RWPE2 (cell line): Measurements from ENCODE around the gene IL15.

Experiments
- ATAC-seq: fragments of 200-7000 bp; cut with Tn5 transposase; 3 replicates; pipeline ENCODE4 v1.9.1; 2021; ENCODE audit warnings: low read depth
- DNase-seq: peaks from one replicate; pipeline ENCODE4 v3.0.0-alpha.2; 2020; ENCODE audit warnings: low spot score
- H3K27ac ChIP-seq: fragments of 450-650 bp; 2 replicates; pipeline ENCODE4 v1.5.1; 2017; ENCODE audit warnings: mild to moderate bottlenecking; ENCODE audit not compliant: poor library complexity, severe bottlenecking
- H3K27me3 ChIP-seq: fragments of 250-450 bp; sonication (Bioruptor Pico); 2 replicates; pipeline ENCODE4 v1.5.1; 2021; ENCODE audit warnings: mild to moderate bottlenecking, moderate library complexity; ENCODE audit not compliant: insufficient read depth, poor library complexity, severe bottlenecking
- H3K36me3 ChIP-seq: fragments of 250-450 bp; sonication (Bioruptor Pico); 2 replicates; pipeline ENCODE4 v1.5.1; 2020; ENCODE audit warnings: low read depth, mild to moderate bottlenecking, moderate library complexity
- H3K4me1 ChIP-seq: fragments of 250-450 bp; sonication (Bioruptor Pico); 2 replicates; pipeline ENCODE4 v1.5.1; 2021; ENCODE audit warnings: mild to moderate bottlenecking, moderate library complexity; ENCODE audit not compliant: insufficient read depth, poor library complexity, severe bottlenecking
- H3K4me3 ChIP-seq: fragments of 250-450 bp; sonication (Bioruptor Pico); 2 replicates; pipeline ENCODE4 v1.5.1; 2021; ENCODE audit warnings: mild to moderate bottlenecking, moderate library complexity; ENCODE audit not compliant: severe bottlenecking
- H3K9me3 ChIP-seq: fragments of 250-450 bp; sonication (Bioruptor Pico); 2 replicates; pipeline ENCODE4 v1.5.1; 2021; ENCODE audit warnings: mild to moderate bottlenecking, moderate library complexity; ENCODE audit not compliant: severe bottlenecking
- CTCF ChIP-seq: fragments of 450-650 bp; IDR thresholded peaks from one replicate; pipeline ENCODE4 v1.5.1; 2017; ENCODE audit warnings: mild to moderate bottlenecking, moderate library complexity; ENCODE audit not compliant: poor library complexity, severe bottlenecking

The IL15 gene

GRCh38 chr4:141637565-141637964, 1.2 kb downstream of the IL15 start:
- H3K36me3 ChIP-seq, result no peaks in the 10 kb centered on the region
- ATAC-seq, result no peak
- H3K4me1 ChIP-seq, result peaks cover 16% of the 10 kb centered on the region
- no peak for DNase-seq
- no peak for TF ChIP-seq CTCF
- no peaks in the 10 kb centered on the region for H3K27me3 ChIP-seq
- H3K9me3 ChIP-seq, result no peaks in the 10 kb centered on the region
- peak overlapping the region; percentile 91 for H3K4me3 ChIP-seq
- no peak overlapping the region for H3K27ac ChIP-seq

DNA sequence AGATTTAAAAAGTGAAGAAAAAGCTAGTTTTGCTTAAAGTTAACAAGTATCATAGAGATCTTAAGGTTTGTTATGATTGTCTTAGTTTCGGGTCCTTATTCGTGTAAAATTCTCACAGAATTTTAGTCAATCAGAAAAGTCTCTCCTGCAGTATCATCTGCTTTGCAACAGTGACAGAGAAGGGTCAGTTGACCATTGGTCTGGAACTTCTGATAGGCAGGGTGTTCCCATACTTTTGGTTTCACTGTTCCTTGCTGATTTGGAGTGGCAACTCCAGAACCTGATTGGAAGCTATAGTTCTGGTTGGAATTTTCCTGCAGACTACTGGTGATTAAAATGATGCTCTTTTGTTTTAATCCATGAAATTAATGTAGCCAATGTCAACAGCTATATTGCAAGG, 1.8 kb downstream of the IL15 start:
- H3K9me3 ChIP-seq, result no peaks in the 10 kb centered on the region
- ATAC-seq (no peak), DNase-seq (no peak)
- H3K4me3 ChIP-seq, result no peak overlapping the region
- no peak overlapping the region for H3K27ac ChIP-seq
- no peak for TF ChIP-seq CTCF
- H3K36me3 ChIP-seq, result no peaks in the 10 kb centered on the region
- H3K27me3 ChIP-seq, result no peaks in the 10 kb centered on the region
- peaks cover 23% of the 10 kb centered on the region for H3K4me1 ChIP-seq

DNA sequence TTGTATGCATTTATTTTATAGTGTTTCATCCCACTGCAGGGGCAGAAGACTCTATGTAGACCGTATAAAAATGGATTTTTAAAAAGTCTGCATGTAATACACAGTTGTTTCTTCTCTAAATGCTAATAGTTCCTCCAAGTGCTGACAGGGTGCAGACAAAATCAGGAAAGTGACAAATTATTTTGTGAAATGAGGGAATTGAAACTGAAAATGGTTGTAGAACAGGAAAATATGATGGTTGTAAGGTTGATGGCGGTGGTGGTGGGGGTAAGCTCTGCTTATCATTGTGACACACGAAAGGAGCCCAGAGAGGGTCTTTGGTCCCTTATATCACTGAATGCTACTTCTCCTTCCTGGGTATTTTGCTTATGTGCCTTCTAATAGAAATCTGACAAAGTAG, 4.3 kb downstream of the IL15 start:
- TF ChIP-seq CTCF, result no peak
- no peak overlapping the region for H3K4me3 ChIP-seq
- no peak overlapping the region for H3K27ac ChIP-seq
- ATAC-seq (no peak), DNase-seq (no peak)
- H3K36me3 ChIP-seq, result no peaks in the 10 kb centered on the region
- H3K9me3 ChIP-seq, result no peaks in the 10 kb centered on the region
- H3K27me3 ChIP-seq, result no peaks in the 10 kb centered on the region
- peaks cover 38% of the 10 kb centered on the region for H3K4me1 ChIP-seq

DNA sequence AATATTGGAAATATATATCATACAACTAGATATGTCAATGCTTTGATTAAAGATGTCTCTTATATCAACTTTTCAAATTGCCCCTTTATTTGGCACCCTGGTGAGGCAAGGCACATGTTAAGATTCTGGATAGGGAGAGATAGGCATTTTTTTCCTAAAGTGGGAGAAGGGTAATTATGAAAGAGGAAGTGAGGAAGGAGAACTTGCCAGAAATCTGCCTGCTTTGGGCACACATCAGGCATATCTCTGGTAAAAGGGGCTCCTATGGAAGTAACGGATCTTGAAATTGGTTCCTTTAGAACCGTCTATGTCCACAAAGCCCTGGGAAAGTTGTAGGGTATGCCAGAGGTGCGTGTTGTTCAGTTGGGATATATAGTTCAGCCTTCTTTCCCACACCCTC, 5.7 kb downstream of the IL15 start:
- TF ChIP-seq CTCF, result no peak
- Histone ChIP-seq H3K27me3 (no peaks in the 10 kb centered on the region), H3K4me3 (no peak overlapping the region), H3K36me3 (no peaks in the 10 kb centered on the region), H3K9me3 (no peaks in the 10 kb centered on the region), H3K4me1 (peaks cover 46% of the 10 kb centered on the region), H3K27ac (peak overlapping the region; percentile 86)
- ATAC-seq (no peak), DNase-seq (no peak)

GRCh38 chr4:141642711-141643110, 6.3 kb downstream of the IL15 start:
- H3K4me1 ChIP-seq, result peaks cover 40% of the 10 kb centered on the region
- DNase-seq (no peak), ATAC-seq (peak; percentile 62)
- H3K9me3 ChIP-seq, result no peaks in the 10 kb centered on the region
- no peak for TF ChIP-seq CTCF
- no peaks in the 10 kb centered on the region for H3K27me3 ChIP-seq
- peak overlapping the region; percentile 86 for H3K27ac ChIP-seq
- H3K36me3 ChIP-seq, result no peaks in the 10 kb centered on the region
- no peak overlapping the region for H3K4me3 ChIP-seq
